H9 (cell line): ENCODE data around the gene TEK. TPM values are rescaled to one million over a fixed set of nuclear protein-coding genes. Genes with fewer than 3 reads are reported as not detected.

Experiments
- DNase-seq: peaks from one replicate; pipeline ENCODE4 v3.0.0-alpha.2; 2017
- H2AFZ ChIP-seq: one replicate; pipeline ENCODE4 v1.6.1; 2013; ENCODE audit warnings: mild to moderate bottlenecking, low read length, control low read depth, moderate library complexity
- H2AK5ac ChIP-seq: 2 replicates; pipeline ENCODE4 v1.6.1; 2013; ENCODE audit warnings: low read length, control low read depth, mixed read lengths; ENCODE audit not compliant: insufficient read length
- H2BK120ac ChIP-seq: one replicate; pipeline ENCODE4 v1.6.1; 2013; ENCODE audit warnings: low read depth, mild to moderate bottlenecking, low read length, control low read depth, inconsistent platforms; ENCODE audit not compliant: poor library complexity, severe bottlenecking
- H2BK12ac ChIP-seq: 2 replicates; pipeline ENCODE4 v1.6.1; 2013; ENCODE audit warnings: low read length, control low read depth, mixed read lengths, low read depth; ENCODE audit not compliant: insufficient read length
- H2BK15ac ChIP-seq: 2 replicates; pipeline ENCODE4 v1.6.1; 2013; ENCODE audit warnings: low read depth, low read length, control low read depth
- H2BK20ac ChIP-seq: one replicate; pipeline ENCODE4 v1.6.1; 2013; ENCODE audit warnings: low read depth, mild to moderate bottlenecking, low read length, control low read depth, inconsistent platforms; ENCODE audit not compliant: poor library complexity, severe bottlenecking
- H2BK5ac ChIP-seq: 2 replicates; pipeline ENCODE4 v1.6.1; 2013; ENCODE audit warnings: low read length, control low read depth, mixed read lengths; ENCODE audit not compliant: insufficient read length
- H3K14ac ChIP-seq: 2 replicates; pipeline ENCODE4 v1.6.1; 2013; ENCODE audit warnings: low read length, control low read depth; ENCODE audit not compliant: insufficient read depth
- H3K18ac ChIP-seq: 2 replicates; pipeline ENCODE4 v1.6.1; 2013; ENCODE audit warnings: low read depth, mild to moderate bottlenecking, mixed read lengths, low read length, control low read depth; ENCODE audit not compliant: insufficient read length
- H3K23ac ChIP-seq: 2 replicates; pipeline ENCODE4 v1.6.1; 2013; ENCODE audit warnings: low read length, control low read depth, mixed read lengths, low read depth; ENCODE audit not compliant: insufficient read length
- H3K23me2 ChIP-seq: 2 replicates; pipeline ENCODE4 v1.6.1; 2013; ENCODE audit warnings: low read depth, mild to moderate bottlenecking, mixed read lengths, low read length, control low read depth; ENCODE audit not compliant: insufficient read length, poor library complexity, severe bottlenecking
- H3K27ac ChIP-seq: 2 replicates; pipeline ENCODE4 v1.5.1; 2013; ENCODE audit warnings: low read length, control low read depth, mixed read lengths, low read depth; ENCODE audit not compliant: insufficient read length
- H3K27me3 ChIP-seq: 2 replicates; pipeline ENCODE4 v1.6.1; 2013; ENCODE audit warnings: low read length, control low read depth, inconsistent platforms; ENCODE audit not compliant: insufficient read depth
- H3K4ac ChIP-seq: 2 replicates; pipeline ENCODE4 v1.6.1; 2013; ENCODE audit warnings: low read depth, mild to moderate bottlenecking, control low read depth, inconsistent platforms, low read length, moderate library complexity
- H3K4me1 ChIP-seq: 2 replicates; pipeline ENCODE4 v1.6.1; 2013; ENCODE audit warnings: low read length, control low read depth, inconsistent platforms; ENCODE audit not compliant: insufficient read depth
- H3K4me2 ChIP-seq: 2 replicates; pipeline ENCODE4 v1.6.1; 2013; ENCODE audit warnings: low read length, control low read depth, mixed read lengths; ENCODE audit not compliant: insufficient read length, insufficient read depth
- H3K56ac ChIP-seq: 2 replicates; pipeline ENCODE4 v1.6.1; 2013; ENCODE audit warnings: low read depth, mild to moderate bottlenecking, mixed read lengths, low read length, control low read depth; ENCODE audit not compliant: insufficient read length
- H3K79me1 ChIP-seq: 2 replicates; pipeline ENCODE4 v1.6.1; 2013; ENCODE audit warnings: low read depth, mild to moderate bottlenecking, moderate library complexity, low read length, control low read depth, inconsistent platforms; ENCODE audit not compliant: insufficient read depth, poor library complexity, severe bottlenecking
- H3K79me2 ChIP-seq: 2 replicates; pipeline ENCODE4 v1.6.1; 2013; ENCODE audit warnings: low read length, control low read depth, inconsistent platforms; ENCODE audit not compliant: insufficient read depth
- H3K9ac ChIP-seq: 2 replicates; pipeline ENCODE4 v1.6.1; 2013; ENCODE audit warnings: low read length, control low read depth, mixed read lengths; ENCODE audit not compliant: insufficient read length; ENCODE audit errors: extremely low read depth
- H3K9me3 ChIP-seq: one replicate; pipeline ENCODE4 v1.6.1; 2013; ENCODE audit warnings: low read depth, low read length, inconsistent platforms; ENCODE audit not compliant: control insufficient read depth
- H3T11ph ChIP-seq: one replicate; pipeline ENCODE4 v1.6.1; 2013; ENCODE audit warnings: mild to moderate bottlenecking, low read length, control low read depth, inconsistent platforms
- H4K20me1 ChIP-seq: one replicate; pipeline ENCODE4 v1.6.1; 2013; ENCODE audit not compliant: control insufficient read depth, insufficient read length, insufficient read depth
- H4K5ac ChIP-seq: 2 replicates; pipeline ENCODE4 v1.6.1; 2013; ENCODE audit warnings: low read depth, mild to moderate bottlenecking, mixed read lengths, low read length, control low read depth; ENCODE audit not compliant: insufficient read length
- H4K8ac ChIP-seq: replicated peaks from 2 replicates; pipeline ENCODE4 v1.6.1; 2013; ENCODE audit warnings: low read length, control low read depth, mixed read lengths, low read depth; ENCODE audit not compliant: insufficient read length
- H4K91ac ChIP-seq: 2 replicates; pipeline ENCODE4 v1.6.1; 2013; ENCODE audit warnings: low read depth, mild to moderate bottlenecking, moderate library complexity, mixed read lengths, low read length, control low read depth; ENCODE audit not compliant: insufficient read length
- H3K27ac Mint-ChIP-seq, 3 experiments: 2 replicates in 2 of 3; 3 replicates in 1 of 3; pipeline ENCODE4 v1.8.0; 2020 to 2021; ENCODE audit warnings: mixed read lengths in 3 of 3, mild to moderate bottlenecking in 1 of 3, moderate library complexity in 1 of 3
- H3K27me3 Mint-ChIP-seq: 2 replicates; pipeline ENCODE4 v1.8.0; 2021; ENCODE audit warnings: low read depth, mild to moderate bottlenecking, moderate library complexity, mixed read lengths
- H3K36me3 Mint-ChIP-seq, 3 experiments: 2 replicates in 2 of 3; 3 replicates in 1 of 3; pipeline ENCODE4 v1.8.0; 2020 to 2021; ENCODE audit warnings: low read depth in 3 of 3, mixed read lengths in 3 of 3; ENCODE audit not compliant: insufficient read depth in 1 of 3
- H3K4me1 Mint-ChIP-seq, 2 experiments: 2 replicates each; pipeline ENCODE4 v1.8.0; 2020; ENCODE audit warnings: mixed read lengths in 2 of 2
- H3K4me3 Mint-ChIP-seq, 2 experiments: 2 replicates in 1 of 2; 3 replicates in 1 of 2; pipeline ENCODE4 v1.8.0; 2020 to 2021; ENCODE audit warnings: mild to moderate bottlenecking in 2 of 2, mixed read lengths in 2 of 2, moderate library complexity in 1 of 2
- H3K9me3 Mint-ChIP-seq, 2 experiments: 2 replicates in 1 of 2; 3 replicates in 1 of 2; pipeline ENCODE4 v1.8.0; 2020; ENCODE audit warnings: mild to moderate bottlenecking in 2 of 2, mixed read lengths in 2 of 2, moderate library complexity in 1 of 2
- CTCF ChIP-seq: fragments of 200-600 bp; sonication (generic); conservative IDR thresholded peaks from 3 replicates; pipeline ENCODE4 v1.8.0; 2021; ENCODE audit warnings: antibody characterized with exemption, mild to moderate bottlenecking
- WGBS: extraction: QIAGEN DNeasy Blood & Tissue Kit; methylation state at CpG from one replicate; pipeline ENCODE4 v1.1.7; 2013; ENCODE audit warnings: missing lambda C conversion rate, low lambda C conversion rate, mixed read lengths; ENCODE audit not compliant: insufficient read length; ENCODE audit errors: extremely low coverage; 5-methylcytosine and 5-hydroxymethylcytosine counted together
- total RNA-seq: library from RNA; stranded (reverse); gene quantifications from 2 replicates; pipeline ENCODE4 v1.2.1, GENCODE V29; 2021

Gene TEK
- total RNA-seq, 1 experiment from 2014 or later: 1.8 TPM

DNA sequence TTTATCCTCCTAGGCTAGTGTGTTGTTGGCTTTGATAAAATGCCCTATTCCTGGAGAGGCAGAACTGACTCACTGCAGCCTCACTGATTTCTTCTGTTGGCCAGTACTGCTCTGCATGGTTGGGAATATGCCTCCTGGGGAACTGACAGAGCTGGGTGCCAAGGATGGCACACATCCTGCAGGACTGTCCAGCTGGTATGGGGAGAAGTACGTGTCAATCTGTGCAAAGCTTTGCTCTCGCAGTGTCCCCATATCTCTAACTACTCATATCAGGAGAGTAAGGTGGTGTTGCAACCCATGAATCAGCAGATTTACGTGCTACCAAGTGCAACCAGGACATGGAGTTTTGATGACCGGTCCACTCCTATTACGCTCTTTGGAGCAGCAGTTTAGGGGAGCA is 74.7 kb downstream of the TEK start:
- no peak overlapping the region for H4K5ac ChIP-seq
- H3K9ac ChIP-seq: no peak overlapping the region
- H2BK12ac ChIP-seq: no peak overlapping the region
- WGBS: no CpG with 5 or more reads among the region's 5 CpGs
- no peak overlapping the region for H3T11ph ChIP-seq
- no peak overlapping the region for H4K91ac ChIP-seq
- no peaks in the 10 kb centered on the region for H3K79me2 ChIP-seq
- no peak overlapping the region for H2BK20ac ChIP-seq
- DNase-seq: no peak
- no peak overlapping the region for H2AK5ac ChIP-seq
- H3K27me3 Mint-ChIP-seq: no peaks in the 10 kb centered on the region
- H3K27ac Mint-ChIP-seq: peak overlapping the region in 1 of 3 experiments; percentile 40; a peak in 2 of 7 replicates
- no peak overlapping the region for H2BK15ac ChIP-seq
- H3K36me3 Mint-ChIP-seq: peaks cover 0 to 7% (median 0%) of the 10 kb centered on the region in 3 experiments; a peak in 2 of 7 replicates
- H3K9me3 Mint-ChIP-seq: no peaks in the 10 kb centered on the region; a peak in 1 of 5 replicates
- no peak overlapping the region for H2BK5ac ChIP-seq
- no peaks in the 10 kb centered on the region for H3K27me3 ChIP-seq
- H3K14ac ChIP-seq: no peak overlapping the region
- H3K4me2 ChIP-seq: no peak overlapping the region
- H3K23ac ChIP-seq: no peak overlapping the region
- no peak overlapping the region for H2BK120ac ChIP-seq
- H3K4me1 ChIP-seq: no peaks in the 10 kb centered on the region
- H3K4ac ChIP-seq: no peak overlapping the region
- H3K23me2 ChIP-seq: no peaks in the 10 kb centered on the region
- H2AFZ ChIP-seq: no peak overlapping the region
- no peak overlapping the region for H3K56ac ChIP-seq
- H3K9me3 ChIP-seq: no peaks in the 10 kb centered on the region
- H3K18ac ChIP-seq: no peak overlapping the region
- no peaks in the 10 kb centered on the region for H3K79me1 ChIP-seq
- TF ChIP-seq CTCF: no peak
- H3K4me1 Mint-ChIP-seq: no peaks in the 10 kb centered on the region
- H4K8ac ChIP-seq: no peak overlapping the region
- no peak overlapping the region for H3K27ac ChIP-seq
- no peaks in the 10 kb centered on the region for H4K20me1 ChIP-seq
- no peak overlapping the region for H3K4me3 Mint-ChIP-seq
